DMS53 treated with DMSO at 0.1 percent for 48 hours (cell line): Measurements from ENCODE around the gene CCR9.

Source experiments
- DNase-seq: peaks from one replicate; lab custom pipeline; 2025; ENCODE audit not compliant: unreplicated experiment; lab: John Stamatoyannopoulos, UW

Gene CCR9

DNA sequence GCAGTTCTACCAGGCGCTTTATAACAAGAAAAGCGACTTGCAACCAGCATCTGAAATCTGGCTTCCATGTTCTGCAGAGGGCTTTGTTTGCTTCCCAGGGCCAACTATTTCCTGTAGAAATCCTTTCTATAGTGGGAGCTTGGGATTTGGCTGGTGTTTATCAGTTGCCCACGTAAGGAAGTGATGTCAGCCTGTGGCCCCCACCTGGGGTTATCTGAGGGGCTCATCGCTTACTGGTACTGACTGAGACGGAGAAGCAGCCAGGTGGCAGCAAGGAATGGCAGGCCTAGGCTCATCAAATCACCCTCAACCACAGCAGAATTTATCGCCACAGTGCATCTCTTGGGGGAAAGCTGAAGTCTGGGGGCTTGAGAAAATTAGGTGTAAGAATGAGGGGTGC lies 14.6 kb upstream of the CCR9 start:
- no peak for DNase-seq

DNA sequence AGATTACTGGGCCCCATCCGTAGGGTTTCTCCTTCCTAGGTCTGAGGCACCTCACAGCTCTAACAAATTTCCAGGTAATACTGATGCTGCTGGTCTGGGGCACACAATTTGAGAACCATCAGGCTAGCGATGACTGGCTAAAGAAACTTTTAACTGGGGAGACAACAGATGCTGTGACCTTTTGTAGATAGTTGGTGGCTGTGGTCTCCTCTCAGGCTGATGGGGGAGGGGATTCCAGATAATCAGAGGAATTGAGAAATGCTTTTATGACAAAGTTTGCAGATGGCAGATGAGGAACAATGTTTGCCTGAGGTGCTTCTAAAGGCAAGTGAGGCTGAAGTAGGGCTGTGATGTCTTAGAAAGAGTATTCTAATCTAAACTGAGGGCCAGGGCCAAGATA lies 13.8 kb upstream of the CCR9 start:
- DNase-seq: no peak

DNA sequence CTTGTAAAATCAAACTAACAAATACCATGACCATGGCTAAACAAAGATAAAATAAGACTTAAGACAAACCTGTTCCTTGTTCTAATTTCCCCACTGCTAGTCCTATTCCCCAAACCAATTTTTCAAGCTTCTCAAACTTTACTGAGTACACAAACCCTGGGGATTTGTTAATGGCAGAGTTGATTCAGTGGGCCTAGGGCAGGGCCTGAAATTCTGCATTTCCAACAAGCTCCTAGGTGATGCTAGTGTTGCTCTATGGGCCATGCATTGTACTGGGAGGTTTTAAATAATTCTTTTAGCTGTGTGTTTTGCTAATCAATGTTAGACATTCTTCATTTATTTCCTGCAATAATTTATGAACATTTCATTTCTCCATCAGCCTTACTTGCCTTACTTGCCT lies 13.3 kb upstream of the CCR9 start:
- DNase-seq: no peak

DNA sequence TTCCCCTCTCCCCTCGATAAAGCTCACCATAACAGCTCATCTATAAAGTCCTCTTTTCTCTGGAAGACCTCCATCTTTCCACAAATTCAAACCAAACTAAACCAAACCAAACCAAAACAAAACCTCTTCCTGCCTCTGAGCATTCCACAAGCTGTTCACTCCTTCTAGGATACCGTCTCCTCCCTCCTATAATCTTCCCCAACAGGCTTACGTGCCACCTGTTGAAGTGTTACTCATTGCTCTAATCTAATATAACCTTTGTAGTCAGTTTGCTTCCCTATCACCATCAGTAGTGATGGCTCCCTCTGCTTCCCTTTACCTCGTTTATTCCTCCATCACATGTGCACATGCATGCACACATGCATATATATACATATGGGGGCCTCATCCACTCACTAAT lies 12.7 kb upstream of the CCR9 start:
- no peak for DNase-seq

DNA sequence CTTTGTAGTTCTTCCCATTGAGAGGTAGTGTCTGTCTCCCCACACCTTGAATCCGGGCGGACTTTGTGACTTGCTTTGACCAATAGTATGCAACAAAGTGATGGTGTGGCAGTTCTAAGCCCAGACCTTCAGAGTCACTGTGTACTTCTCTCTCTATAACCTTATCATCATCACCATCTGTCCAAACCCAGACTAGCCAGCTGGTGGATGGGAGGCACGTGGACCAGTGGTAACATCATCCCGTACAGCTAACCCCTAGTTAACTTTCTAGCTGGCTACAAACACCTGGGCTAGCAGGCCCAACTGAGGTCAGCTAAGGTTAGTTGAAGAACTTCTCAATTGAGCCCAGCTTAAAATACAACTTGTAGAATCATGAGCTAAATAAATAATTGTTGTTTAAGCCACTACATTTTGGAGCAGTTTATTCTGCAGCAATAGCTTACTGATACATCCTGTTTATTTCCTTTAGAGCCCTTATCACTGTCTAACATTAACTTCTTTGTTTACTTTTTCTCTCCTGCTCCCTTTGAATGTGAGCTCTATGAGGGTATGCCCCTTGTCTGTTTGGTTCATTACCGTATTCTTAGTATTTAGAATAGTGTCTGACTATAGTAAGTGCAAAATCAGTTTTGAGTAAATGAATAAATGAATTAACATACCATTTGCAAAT lies 11.5 kb upstream of the CCR9 start:
- DNase-seq: no peak

DNA sequence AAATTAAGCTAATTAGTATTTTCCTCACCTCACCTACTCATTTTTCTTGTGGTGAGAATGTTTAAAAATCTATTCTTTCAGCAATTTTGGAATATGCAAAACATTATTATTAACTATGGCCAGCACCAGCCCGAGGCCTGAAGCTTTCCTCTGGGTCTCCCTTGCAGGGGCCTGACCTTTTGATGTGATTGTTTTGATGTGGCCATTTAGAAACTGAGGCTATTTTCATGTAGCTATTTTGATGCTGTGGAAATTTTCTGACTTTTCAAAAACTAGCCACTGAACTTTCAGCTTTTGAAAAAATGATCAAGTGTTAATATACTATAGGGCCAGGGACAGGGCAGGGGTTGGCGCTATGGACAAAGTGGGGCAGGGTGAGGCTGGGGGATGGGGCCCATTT lies 8.2 kb upstream of the CCR9 start:
- DNase-seq: no peak

DNA sequence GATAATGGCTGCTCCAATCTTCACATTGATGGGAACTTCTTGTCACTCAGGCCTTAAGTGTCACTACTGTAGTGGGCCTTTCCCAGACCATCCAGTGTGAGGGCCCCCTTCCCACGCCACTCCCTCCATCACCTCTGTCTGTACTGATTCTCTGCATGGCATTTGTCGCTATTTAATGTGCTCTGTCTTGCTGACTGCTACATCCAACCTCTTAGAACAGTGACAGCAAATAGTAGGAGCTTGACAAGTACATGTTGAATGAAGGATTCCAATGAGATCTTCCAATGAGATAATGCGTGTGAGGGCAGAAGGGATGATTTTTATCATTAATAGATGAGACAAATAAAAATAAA lies 5.6 kb upstream of the CCR9 start:
- DNase-seq: no peak

DNA sequence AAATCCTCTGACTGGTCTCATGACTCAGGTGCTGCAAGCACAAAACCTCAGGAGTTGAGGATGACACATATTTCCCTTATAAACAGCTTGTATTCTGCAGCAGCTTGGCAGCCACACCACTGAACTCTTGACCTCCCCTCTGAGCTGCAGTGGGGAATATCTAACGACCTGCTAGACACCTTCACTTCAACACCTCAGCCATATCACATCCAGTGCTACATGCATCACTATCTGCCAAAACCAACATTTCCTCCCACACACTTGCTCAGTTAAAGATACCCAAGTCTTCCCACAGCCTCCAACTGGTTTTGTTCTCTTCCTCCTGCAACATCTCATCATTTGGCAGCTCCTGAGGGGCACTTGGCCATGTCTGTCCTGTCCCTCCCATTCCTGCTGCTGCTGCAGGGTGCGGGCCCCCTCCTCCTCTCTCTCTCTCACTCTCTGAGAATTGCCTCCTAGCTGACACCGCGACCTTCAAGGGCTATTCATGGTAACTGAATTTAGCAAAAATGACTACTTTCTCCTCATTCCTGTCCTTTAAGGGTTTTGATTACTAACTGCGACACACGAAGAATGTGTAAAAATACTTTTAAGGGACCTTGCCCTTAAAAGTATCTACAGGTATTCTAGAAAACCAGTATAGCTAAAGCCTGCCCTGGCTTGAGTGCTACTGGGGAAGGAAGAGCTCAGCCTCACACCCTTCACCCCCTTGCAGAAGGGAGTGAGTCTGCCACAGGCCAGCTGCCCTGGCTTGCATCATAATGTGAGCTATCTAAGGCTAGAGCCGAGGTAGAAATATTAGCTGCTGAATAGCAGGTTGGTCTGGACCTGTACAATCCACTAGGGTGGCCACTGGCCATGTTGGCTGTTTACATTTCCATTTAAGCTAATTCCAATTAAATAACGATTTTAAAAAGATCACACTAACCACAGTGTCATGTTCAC lies 5.0 kb upstream of the CCR9 start:
- DNase-seq: no peak

DNA sequence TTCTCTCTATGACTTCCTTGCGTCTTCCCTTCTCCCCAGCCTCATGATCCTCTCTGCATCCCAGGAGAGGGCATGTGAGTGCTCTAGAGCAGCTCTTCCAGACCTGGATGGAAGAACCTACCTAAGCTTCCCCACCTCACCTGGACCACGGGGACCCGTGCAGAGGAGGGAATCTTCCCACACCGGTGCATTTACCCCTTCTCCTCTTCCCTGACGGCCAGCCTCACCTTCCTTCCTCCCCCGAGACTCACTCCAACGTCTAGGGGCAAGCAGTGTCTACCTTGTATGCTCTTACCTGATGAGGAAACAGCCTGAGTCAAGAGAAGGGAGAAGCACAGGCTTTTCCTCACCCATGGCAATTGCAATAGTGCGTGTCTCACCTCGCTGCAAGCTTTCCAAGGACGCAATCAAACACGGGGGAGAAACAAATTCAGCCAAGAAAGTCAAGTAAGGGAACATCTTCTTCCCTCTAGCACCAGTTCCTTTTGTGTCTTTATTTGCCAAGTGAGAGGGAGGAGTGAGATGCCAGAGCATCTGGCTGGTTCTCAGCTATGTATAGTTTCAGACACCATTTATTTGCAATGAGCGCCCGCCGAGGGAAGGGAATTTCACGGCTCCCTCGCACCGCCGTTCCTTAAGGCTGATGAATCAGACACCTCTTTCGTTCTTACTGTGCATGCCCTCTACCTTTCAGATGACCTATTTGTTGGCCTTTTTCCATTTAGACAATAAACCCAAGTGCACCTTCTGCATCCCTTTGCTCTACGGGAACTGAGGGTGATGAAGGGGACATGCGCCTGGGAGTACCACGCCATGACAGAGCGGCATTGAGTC lies 1.8 kb upstream of the CCR9 start:
- DNase-seq: no peak

DNA sequence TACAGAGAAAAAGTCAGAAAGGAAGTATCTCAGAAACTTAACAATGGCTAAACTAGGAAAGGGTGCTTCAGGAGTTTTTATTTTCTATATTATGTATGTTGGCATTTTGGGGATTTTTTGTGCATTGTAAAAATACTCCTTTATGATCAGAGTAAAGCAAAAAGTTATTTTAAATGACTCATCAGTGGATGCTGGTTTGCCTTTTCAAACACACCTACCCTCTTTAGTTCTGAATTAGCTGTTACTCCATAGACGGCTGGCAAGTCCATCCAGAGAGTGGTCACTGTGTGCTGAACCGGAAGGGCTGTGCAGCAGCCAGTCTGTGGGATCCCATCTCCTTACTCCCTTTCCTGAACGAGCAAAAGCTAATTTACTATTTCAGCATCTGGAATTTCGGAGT lies 942 bp downstream of the CCR9 start:
- no peak for DNase-seq

DNA sequence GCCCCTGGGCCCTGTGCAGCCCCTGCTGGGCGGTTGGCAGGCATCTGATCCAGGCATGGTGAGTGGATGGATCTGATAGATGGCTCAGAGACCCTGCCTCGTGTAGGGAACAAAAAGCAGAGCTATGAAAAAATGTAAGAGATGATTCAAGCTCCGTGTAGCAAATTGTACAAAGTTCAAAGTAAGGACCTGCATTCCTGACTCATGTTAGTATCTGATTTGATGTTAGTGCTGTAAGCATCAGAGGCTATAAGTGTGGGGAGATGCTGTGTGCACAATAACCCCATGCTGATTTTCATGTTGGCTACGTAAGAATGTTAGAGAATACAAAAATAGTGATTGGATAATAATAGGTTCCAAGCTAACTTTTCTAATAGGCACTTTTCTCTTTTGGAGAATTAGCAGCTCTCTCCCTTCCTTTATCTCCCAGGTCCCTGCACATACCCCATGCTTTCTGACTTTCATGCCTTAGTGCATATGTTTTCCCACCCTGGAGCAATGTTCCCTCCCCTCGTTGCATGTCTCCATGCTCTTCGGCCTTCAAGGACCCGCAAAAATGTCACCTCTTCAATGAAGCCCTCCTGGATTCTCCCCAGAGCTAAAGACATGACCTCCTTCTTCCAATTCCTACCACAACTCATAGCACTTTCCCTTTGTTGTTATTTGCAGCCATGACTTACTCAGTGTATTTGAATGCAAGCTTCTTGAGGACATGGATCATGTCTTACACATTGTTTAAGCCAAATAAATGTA lies 1.6 kb downstream of the CCR9 start:
- DNase-seq: no peak

DNA sequence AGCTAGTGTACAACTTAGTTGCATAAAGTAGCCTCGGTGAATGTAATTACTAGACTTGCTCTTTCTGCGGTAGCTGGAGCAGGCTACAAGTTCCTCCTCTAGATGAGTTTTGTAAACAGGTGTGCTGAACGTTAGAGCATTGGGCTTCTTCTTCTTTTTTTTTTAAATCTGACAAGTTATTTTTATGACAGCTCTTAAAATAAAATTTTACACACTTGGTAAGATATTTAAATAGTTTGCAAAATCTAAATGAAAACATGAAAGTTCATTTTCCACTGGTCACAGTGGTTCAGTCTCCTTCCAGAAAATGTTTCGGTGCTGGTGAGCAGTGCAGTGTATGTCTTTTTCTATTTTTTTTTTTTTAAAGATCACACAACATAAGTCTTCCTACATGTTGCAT lies 3.0 kb downstream of the CCR9 start:
- no peak for DNase-seq

DNA sequence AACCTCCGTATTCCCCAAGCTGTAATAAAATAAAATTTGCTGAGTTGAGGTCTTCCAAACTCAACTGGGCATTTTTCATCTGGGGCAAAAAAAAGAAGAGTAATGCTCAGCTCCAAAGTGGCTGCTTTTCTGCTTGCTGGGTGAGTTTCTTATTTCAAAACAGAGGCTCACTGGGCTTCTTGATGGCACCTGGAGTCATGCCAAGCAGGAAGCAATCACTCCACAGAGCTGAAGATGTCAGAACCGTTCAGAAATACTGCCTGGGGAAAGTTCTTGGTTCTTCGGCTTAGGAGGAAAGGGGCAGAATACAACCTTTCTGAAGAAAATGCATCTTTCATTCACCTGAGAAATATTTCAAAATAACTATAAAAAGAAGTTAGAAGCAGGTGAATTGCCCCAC lies 4.1 kb downstream of the CCR9 start:
- no peak for DNase-seq

DNA sequence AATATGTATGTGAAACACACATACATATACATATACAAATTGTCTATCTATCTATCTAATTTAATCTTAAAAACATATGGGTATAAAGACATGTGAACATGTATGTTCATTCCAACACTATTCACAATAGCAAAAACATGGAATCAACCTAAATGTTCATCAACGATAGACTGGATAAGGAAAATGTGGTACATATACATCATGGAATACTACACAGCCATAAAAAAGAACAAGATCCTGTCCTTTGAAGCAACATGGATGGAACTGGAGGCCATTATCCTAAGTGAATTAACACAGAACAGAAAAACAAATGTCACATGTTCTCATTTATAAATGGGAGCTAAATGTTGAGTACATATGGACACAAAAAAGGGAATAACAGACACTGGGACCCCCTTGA lies 5.8 kb downstream of the CCR9 start:
- DNase-seq: no peak

DNA sequence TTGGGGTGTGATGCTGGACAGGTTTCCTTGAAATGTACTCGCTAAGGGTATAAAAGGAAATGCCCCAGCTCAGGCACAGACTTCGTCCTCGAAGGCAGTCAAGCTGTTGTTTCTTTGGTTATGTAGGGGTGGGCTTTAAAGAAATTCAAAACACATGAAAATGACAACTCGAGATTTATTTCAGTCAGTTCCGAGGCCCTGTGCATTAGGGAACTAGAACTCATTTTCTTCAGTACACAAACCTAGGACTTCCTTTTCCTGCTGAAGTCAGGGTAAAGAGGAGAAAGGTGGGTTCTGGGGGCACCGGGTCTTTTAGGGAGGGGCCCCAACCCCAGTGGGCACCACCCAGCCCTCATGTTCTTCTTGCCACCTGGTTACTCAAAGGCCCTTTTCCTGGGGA lies 7.7 kb downstream of the CCR9 start:
- no peak for DNase-seq

DNA sequence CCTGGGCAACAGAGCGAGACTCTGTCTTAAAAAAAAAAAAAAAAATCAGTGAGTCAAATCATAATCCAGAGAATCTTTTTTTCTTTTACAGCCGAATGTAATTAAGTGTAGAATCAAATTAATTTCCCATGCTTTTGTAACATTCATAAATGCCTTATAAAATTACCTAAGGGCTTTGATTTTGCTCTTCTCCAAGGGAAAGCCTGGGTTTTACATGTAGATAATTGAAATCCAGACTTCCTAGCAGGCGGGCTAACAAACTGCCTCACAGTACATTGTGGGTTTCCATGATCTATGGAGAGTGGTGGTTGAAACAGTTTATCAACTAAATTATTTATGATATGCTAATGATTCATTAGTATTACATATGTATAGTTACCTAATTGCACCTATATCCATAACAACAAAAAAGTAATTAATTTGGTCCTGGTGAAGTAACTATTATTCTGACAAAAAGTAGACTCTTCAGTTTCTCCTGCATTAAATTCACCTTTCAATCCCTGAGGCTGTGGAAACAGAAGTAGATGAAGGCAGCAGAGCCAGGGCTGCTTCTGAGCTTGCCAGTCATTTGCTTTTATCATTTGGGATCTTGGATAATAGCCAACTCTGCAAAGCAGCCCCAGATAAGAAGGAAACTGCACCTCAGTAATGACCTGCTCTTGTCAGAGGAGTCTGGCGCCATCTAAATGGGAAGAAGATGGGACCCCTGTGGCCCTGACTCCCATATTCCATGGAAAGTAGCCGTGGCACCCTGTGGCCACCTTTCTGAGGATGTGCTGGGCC lies 9.5 kb downstream of the CCR9 start:
- no peak for DNase-seq

DNA sequence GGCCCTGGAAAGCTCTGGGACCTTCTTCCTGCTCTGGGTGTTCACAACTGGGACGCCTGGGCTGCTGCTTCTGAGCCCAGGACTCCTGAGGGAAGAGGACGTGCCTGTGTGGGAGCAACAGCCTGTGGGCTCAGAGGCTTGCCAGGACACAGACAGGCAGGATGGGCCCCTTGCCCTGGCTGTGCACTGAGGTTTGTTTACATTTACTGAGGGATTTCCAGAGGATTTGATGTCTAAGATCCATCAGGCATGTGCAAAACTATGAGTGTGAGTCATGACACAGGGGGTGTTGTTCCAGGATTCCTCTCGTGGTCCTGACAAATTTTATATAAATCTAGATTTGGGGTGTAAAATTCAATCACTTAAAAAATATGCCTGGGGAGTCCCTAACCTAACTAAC lies 10.6 kb downstream of the CCR9 start:
- DNase-seq: no peak

DNA sequence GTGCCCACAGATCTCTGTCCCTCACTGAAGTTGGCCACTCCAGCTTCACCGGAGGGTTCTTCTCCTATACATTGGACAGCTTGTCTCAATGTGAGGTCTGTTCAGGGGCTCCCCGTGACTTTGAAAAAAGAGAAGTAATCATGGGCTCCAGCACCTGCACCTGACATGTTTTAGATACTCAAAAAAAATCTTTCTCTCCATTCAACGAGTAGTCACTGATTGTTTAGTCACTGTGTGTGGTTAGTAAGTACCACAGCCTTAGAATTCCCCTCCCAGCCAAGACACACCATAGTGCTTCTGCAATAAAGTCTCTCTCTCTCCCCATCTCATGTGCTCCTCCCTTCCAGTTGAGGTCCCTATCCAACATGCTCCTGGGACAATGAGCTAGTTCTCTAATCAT lies 18.6 kb downstream of the CCR9 start:
- no peak for DNase-seq

DNA sequence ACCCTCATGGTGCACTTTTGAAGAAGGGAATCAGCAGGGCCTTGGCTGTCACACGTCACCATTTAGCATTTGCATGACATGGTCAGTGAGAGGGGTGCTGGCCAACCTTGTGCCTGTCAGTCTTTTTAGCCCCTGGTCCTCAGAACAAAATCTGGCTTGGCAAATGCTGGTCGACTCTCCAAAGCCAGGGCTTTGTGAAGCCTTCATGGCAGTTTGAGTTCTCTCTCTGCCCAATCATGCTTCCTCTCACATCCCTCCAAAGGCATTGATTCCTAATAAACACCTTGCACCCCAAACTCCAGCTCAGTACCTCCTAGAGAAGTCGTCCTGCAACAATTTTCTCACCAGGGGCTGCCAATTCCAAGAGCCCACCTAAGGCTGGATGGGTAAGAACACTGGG lies 19.4 kb downstream of the CCR9 start:
- no peak for DNase-seq

DNA sequence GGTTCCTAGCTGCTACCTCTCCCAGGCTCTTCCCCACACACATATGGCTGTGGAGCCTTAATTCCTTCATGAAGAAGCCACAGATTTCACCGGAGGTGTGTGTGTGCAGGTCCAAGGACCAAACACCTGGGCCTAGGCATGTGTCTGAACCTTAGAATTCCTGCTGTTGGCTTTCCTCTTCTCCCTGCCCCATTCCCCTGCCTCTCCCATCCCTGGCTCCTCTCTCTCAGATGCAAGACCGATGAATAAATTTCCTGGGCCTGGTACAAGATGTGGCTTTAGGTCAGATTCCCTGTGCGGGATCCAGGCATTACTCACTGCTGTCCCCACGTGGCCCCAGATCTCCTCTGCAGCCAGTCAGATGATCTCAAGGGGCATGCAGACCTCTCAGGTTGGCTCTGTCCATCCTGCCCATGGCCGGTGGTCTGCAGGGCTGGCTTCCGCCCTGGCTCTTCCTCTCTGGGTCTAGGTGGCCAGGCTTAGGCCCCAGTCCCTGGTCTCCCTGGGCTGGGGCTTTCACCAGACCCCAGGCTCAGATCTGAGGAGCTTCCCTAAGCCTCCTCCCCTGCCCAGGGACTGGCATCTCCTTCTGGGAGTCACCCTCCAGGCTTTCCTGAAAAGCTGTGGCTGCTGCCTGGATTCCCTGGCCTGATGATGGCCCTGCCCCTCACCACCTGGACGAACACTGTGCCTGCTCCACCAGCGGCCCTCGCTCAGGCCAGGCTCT lies 20.5 kb downstream of the CCR9 start:
- no peak for DNase-seq
